HepG2 (cell line): Measurements from ENCODE around the gene GRHL1. TPM values are rescaled to one million over a fixed set of nuclear protein-coding genes. Genes with fewer than 3 reads are reported as not detected.

Source experiments
- ATAC-seq: fragments of 200-7000 bp; cut with Tn5 transposase; 3 replicates; pipeline ENCODE4 v1.9.1; 2020; ENCODE audit warnings: mild to moderate bottlenecking, moderate library complexity
- BruUV-seq: library from RNA; stranded (reverse); fragments of 400-500 nt; replicated peaks from 2 replicates; lab custom pipeline; 2021; lab: Mats Ljungman, UMichigan
- CTCF ChIA-PET: fragments of 300-600 bp; formaldehyde crosslinking; extraction: SDS; loops from one replicate; lab custom pipeline; 2021; ENCODE audit warnings: low total read pairs, inconsistent platforms, low intra/inter-chr PET ratio; lab: Yijun Ruan, JAX
- POLR2A ChIA-PET: fragments of 350-600 bp; sonication (Branson Sonifier 250); formaldehyde crosslinking; loops from one replicate; lab custom pipeline; 2020; ENCODE audit warnings: antibody characterized with exemption, inconsistent platforms; lab: Yijun Ruan, JAX
- DNase-seq: peaks from one replicate; pipeline ENCODE4 v3.0.0-alpha.2; 2015; ENCODE audit warnings: low spot score
- FAIRE-seq: peaks from 3 replicates; lab custom pipeline; 2011; peaks lifted over from hg19 to GRCh38; lab: Jason Lieb, UNC
- H2AFZ ChIP-seq: one replicate; pipeline ENCODE4 v1.6.1; 2011; ENCODE audit warnings: low read length, inconsistent platforms
- H3K27ac ChIP-seq: fragments of 300-600 bp; 3 replicates; pipeline ENCODE4 v1.8.0; 2011; ENCODE audit warnings: mixed run types, mild to moderate bottlenecking, mixed read lengths, low read length, inconsistent platforms; ENCODE audit not compliant: insufficient read depth; ENCODE audit errors: extremely low read length
- H3K27me3 ChIP-seq, 2 experiments: fragments of 200-600 bp in 1 of 2; 2 replicates in 1 of 2; 3 replicates in 1 of 2; pipeline versions ENCODE4 v1.6.0 to v1.8.0; 2011; ENCODE audit warnings: low read length in 2 of 2, mild to moderate bottlenecking in 2 of 2, moderate library complexity in 2 of 2, inconsistent platforms in 1 of 2; ENCODE audit not compliant: insufficient read depth in 2 of 2, control insufficient read depth in 1 of 2
- H3K36me3 ChIP-seq, 2 experiments: fragments of 200-600 bp in 1 of 2; replicated peaks in 1 of 2; 2 replicates in 1 of 2; 3 replicates in 1 of 2; pipeline versions ENCODE4 v1.5.1 to v1.8.0; 2011; ENCODE audit warnings: low read length in 2 of 2, inconsistent platforms in 1 of 2; ENCODE audit not compliant: insufficient read depth in 2 of 2, control insufficient read depth in 1 of 2
- H3K4me1 ChIP-seq: 2 replicates; pipeline ENCODE4 v1.5.1; 2012; ENCODE audit warnings: low read length, inconsistent platforms; ENCODE audit not compliant: insufficient read depth
- H3K4me2 ChIP-seq: 2 replicates; pipeline ENCODE4 v1.6.0; 2011; ENCODE audit warnings: low read depth, low read length, inconsistent platforms
- H3K4me3 ChIP-seq, 3 experiments: fragments of 200-600 bp in 1 of 3; sonication (generic), shearing (Covaris generic) in 1 of 3; replicated peaks in 1 of 3; 2 replicates each; pipeline ENCODE4 v1.5.1; 2011 to 2016; ENCODE audit warnings: low read length in 3 of 3, inconsistent platforms in 2 of 3, low read depth in 2 of 3, mild to moderate bottlenecking in 2 of 3, control low read depth in 1 of 3, mixed read lengths in 1 of 3; ENCODE audit not compliant: insufficient read depth in 1 of 3
- H3K79me2 ChIP-seq: one replicate; pipeline ENCODE4 v1.6.1; 2011; ENCODE audit warnings: low read length, inconsistent platforms; ENCODE audit not compliant: insufficient read depth
- H3K9ac ChIP-seq: 2 replicates; pipeline ENCODE4 v1.6.0; 2011; ENCODE audit warnings: mild to moderate bottlenecking, low read depth, low read length, inconsistent platforms; ENCODE audit not compliant: insufficient read depth
- H3K9me3 ChIP-seq: 2 replicates; pipeline ENCODE4 v1.5.1; 2012; ENCODE audit warnings: mild to moderate bottlenecking, low read length
- H4K20me1 ChIP-seq: 2 replicates; pipeline ENCODE4 v1.6.0; 2011; ENCODE audit warnings: inconsistent platforms, mild to moderate bottlenecking, low read length, moderate library complexity; ENCODE audit not compliant: insufficient read depth
- BATF2 ChIP-seq: sonication (generic); formaldehyde crosslinking; IDR thresholded peaks from 2 replicates; pipeline ENCODE4 v1.8.0; 2022; ENCODE audit warnings: mild to moderate bottlenecking, missing genetic modification reagents, moderate library complexity
- CHD2 ChIP-seq: IDR thresholded peaks from 2 replicates; pipeline ENCODE4 v1.6.1; 2011; ENCODE audit warnings: low read depth, low read length, improper control_type of control experiment
- HINFP ChIP-seq: sonication (generic); formaldehyde crosslinking; IDR thresholded peaks from 2 replicates; pipeline ENCODE4 v1.4.0; 2020; ENCODE audit warnings: low read depth, mild to moderate bottlenecking, missing genetic modification reagents
- PLRG1 ChIP-seq: fragments of 450-650 bp; conservative IDR thresholded peaks from 2 replicates; pipeline ENCODE4 v1.6.1; 2016
- ZNF138 ChIP-seq: sonication (generic); formaldehyde crosslinking; IDR thresholded peaks from 2 replicates; pipeline ENCODE4 v1.5.0; 2020; ENCODE audit warnings: mild to moderate bottlenecking, low read depth, missing genetic modification reagents
- ZNF234 ChIP-seq: sonication (generic); formaldehyde crosslinking; conservative IDR thresholded peaks from 2 replicates; pipeline ENCODE4 v1.5.1; 2020; ENCODE audit warnings: mild to moderate bottlenecking, missing genetic modification reagents
- ZNF510 ChIP-seq: sonication (generic); formaldehyde crosslinking; IDR thresholded peaks from 2 replicates; pipeline ENCODE4 v1.4.0; 2020; ENCODE audit warnings: low read depth, mild to moderate bottlenecking, missing genetic modification reagents
- ZNF589 ChIP-seq: sonication (generic); formaldehyde crosslinking; conservative IDR thresholded peaks from 2 replicates; pipeline ENCODE4 v1.8.0; 2022; ENCODE audit warnings: mild to moderate bottlenecking, moderate library complexity, missing genetic modification reagents
- ZSCAN29 ChIP-seq: sonication (generic); formaldehyde crosslinking; conservative IDR thresholded peaks from 2 replicates; pipeline ENCODE4 v1.4.0; 2020; ENCODE audit warnings: mild to moderate bottlenecking, missing genetic modification reagents
- WGBS: methylation state at CpG from one replicate; pipeline ENCODE4 v1.1.6; 2017; ENCODE audit warnings: low lambda C conversion rate; 5-methylcytosine and 5-hydroxymethylcytosine counted together
- in situ Hi-C: cut with HindIII; loops from 2 replicates; pipeline ENCODE4 v1.10.0; 2017; ENCODE audit warnings: low pct_unique_long_range_greater_than_20kb; ENCODE audit not compliant: extremely low pct_ligation_motif_present
- intact Hi-C: fragments of 100-400 bp; cut with micrococcal nuclease; formaldehyde crosslinking; loops from one replicate; pipeline ENCODE4 v1.10.0; 2022; ENCODE audit not compliant: unreplicated experiment
- polyA plus RNA-seq, 8 experiments: library from polyadenylated mRNA; depleted of rRNA in 3 of 8; stranded (reverse) in 7 of 8; unstranded in 1 of 8; fragments of >200 nt; fragmentation: Illumina TruSeq in 4 of 8; extraction: Trizol in 4 of 8; gene quantifications; 2 replicates each; pipeline versions ENCODE4 v1.2.1 to v1.2.3, GENCODE V29; 2011 to 2016; ENCODE audit warnings: low read depth in 4 of 8, missing spikeins in 1 of 8, mixed read lengths in 1 of 8; ENCODE audit not compliant: insufficient read depth in 1 of 8
- total RNA-seq, 5 experiments: library from RNA; depleted of rRNA; stranded (reverse); fragments of >200 nt; fragmentation: Illumina TruSeq; extraction: Trizol; gene quantifications; 2 replicates each; pipeline ENCODE4 v1.2.3, GENCODE V29; 2016; ENCODE audit warnings: low read depth in 1 of 5
- TF ChIP-seq, protein P1 (sequence below), 2 experiments: sonication (generic) in 1 of 2; formaldehyde crosslinking in 1 of 2; IDR thresholded peaks; 2 replicates each; pipeline versions ENCODE4 v1.5.1 to v1.6.1; 2011 to 2020; ENCODE audit warnings: borderline replicate concordance in 1 of 2, low read depth in 1 of 2, low read length in 1 of 2, mild to moderate bottlenecking in 1 of 2, missing genetic modification reagents in 1 of 2, moderate library complexity in 1 of 2
- TF ChIP-seq, protein P2 (sequence below), 2 experiments: sonication (generic) in 1 of 2; formaldehyde crosslinking in 1 of 2; IDR thresholded peaks; 2 replicates each; pipeline versions ENCODE4 v1.4.0 to v1.6.1; 2018 to 2020; ENCODE audit warnings: missing genetic modification reagents in 2 of 2, borderline replicate concordance in 1 of 2, low read depth in 1 of 2, mild to moderate bottlenecking in 1 of 2, missing biosample characterization in 1 of 2

Gene GRHL1
- total and polyA plus RNA-seq, 2 of the 13 experiments (the other 11 are each of a cell fraction or from before 2014, with no cell fraction given): 9.3 to 12.0 TPM

- TF ChIP-seq, protein P1, sequence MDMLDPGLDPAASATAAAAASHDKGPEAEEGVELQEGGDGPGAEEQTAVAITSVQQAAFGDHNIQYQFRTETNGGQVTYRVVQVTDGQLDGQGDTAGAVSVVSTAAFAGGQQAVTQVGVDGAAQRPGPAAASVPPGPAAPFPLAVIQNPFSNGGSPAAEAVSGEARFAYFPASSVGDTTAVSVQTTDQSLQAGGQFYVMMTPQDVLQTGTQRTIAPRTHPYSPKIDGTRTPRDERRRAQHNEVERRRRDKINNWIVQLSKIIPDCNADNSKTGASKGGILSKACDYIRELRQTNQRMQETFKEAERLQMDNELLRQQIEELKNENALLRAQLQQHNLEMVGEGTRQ (IDR thresholded peaks at IDR 0.05; ENCODE audit: low read depth, low read length): 0 out of 2 replicates have a peak, but pooled peaks have one; percentile 6
- TF ChIP-seq, protein P1 (CRISPR knock-in tag; IDR thresholded peaks at IDR 0.05; ENCODE audit: borderline replicate concordance): no peak
- TF ChIP-seq, all 625 proteins: peak for 23
These were observed 94.3 kb downstream of the GRHL1 start (continued) for GRCh38 chr2:10045561-10046355.

GRCh38 chr2:10046931-10047330 is 95.4 kb downstream of the GRHL1 start:
- Histone ChIP-seq H3K4me2 (no peak overlapping the region), H3K27me3 (peaks cover 0 to 6% of the 10 kb centered on the region in 2 experiments; a peak in 2 of 5 replicates), H3K79me2 (no peaks in the 10 kb centered on the region), H3K9me3 (no peaks in the 10 kb centered on the region), H3K4me1 (peaks cover 33% of the 10 kb centered on the region), H3K4me3 (no peak overlapping the region), H3K36me3 (peaks cover 3 to 12% of the 10 kb centered on the region in 2 experiments; a peak in 4 of 5 replicates), H3K27ac (no peak overlapping the region), H3K9ac (no peak overlapping the region), H4K20me1 (peaks cover 9% of the 10 kb centered on the region; the same call in 1 of the 2 replicates), H2AFZ (no peak overlapping the region)
- 84% methylated on average over 7 of the region's 7 CpGs for WGBS
- BruUV-seq: no TSS peak
- CTCF ChIA-PET: no interaction called here
- FAIRE-seq (no peak), DNase-seq (no peak), ATAC-seq (no peak)
- intact Hi-C loops: no loop called here
- in situ Hi-C loops: loop anchor here (5.0 kb wide), 1 partner anchor 250 kb away; no protein-coding TSS in a partner anchor
- TF ChIP-seq ZSCAN29 (CRISPR knock-in tag): no peak
- no peak for TF ChIP-seq HINFP
- no peak for TF ChIP-seq ZNF510 (CRISPR knock-in tag)
- TF ChIP-seq ZNF234 (CRISPR knock-in tag): no peak
- TF ChIP-seq ZNF589 (CRISPR knock-in tag): no peak
- TF ChIP-seq CHD2: no peak
- no peak for TF ChIP-seq ZNF138
- TF ChIP-seq, protein P2, sequence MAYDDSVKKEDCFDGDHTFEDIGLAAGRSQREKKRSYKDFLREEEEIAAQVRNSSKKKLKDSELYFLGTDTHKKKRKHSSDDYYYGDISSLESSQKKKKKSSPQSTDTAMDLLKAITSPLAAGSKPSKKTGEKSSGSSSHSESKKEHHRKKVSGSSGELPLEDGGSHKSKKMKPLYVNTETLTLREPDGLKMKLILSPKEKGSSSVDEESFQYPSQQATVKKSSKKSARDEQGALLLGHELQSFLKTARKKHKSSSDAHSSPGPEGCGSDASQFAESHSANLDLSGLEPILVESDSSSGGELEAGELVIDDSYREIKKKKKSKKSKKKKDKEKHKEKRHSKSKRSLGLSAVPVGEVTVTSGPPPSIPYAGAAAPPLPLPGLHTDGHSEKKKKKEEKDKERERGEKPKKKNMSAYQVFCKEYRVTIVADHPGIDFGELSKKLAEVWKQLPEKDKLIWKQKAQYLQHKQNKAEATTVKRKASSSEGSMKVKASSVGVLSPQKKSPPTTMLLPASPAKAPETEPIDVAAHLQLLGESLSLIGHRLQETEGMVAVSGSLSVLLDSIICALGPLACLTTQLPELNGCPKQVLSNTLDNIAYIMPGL (CRISPR knock-in tag; IDR thresholded peaks at IDR 0.05; ENCODE audit: borderline replicate concordance in 1 of 2, low read depth in 1 of 2): no peak
- TF ChIP-seq BATF2 (CRISPR knock-in tag): no peak
- TF ChIP-seq PLRG1: no peak
- POLR2A ChIA-PET: interaction anchor here (1.0 to 1.1 kb wide), 2 partner anchors 10 to 276 kb away, joined by 3 read pairs; no protein-coding TSS in a partner anchor
